DMS153 treated with DMSO at 0.1 percent for 48 hours (cell line): ENCODE measurements around the gene TSPYL2.

Source experiments
- DNase-seq: peaks from one replicate; lab custom pipeline; 2025; ENCODE audit not compliant: unreplicated experiment; lab: John Stamatoyannopoulos, UW

Gene TSPYL2

DNA sequence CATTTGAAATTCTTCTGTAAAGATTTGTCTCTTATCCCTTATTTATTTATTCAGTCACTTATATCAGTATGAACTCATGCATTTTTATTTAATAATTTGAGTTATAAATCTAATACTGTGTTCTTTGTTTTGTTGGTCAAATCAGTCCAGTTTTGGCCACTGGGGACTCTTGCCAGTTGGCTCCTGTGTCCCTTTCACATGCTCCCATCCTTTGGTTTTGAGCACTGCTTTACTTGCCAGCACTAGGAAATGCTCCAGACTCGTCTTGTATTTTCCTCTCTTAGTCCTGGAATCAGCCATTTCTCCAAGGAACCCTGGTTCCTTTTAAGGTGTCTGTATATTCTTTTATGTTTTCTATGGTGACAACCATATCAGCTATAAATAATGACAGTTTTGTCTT is 39.8 kb downstream of the TSPYL2 start:
- no peak for DNase-seq

DNA sequence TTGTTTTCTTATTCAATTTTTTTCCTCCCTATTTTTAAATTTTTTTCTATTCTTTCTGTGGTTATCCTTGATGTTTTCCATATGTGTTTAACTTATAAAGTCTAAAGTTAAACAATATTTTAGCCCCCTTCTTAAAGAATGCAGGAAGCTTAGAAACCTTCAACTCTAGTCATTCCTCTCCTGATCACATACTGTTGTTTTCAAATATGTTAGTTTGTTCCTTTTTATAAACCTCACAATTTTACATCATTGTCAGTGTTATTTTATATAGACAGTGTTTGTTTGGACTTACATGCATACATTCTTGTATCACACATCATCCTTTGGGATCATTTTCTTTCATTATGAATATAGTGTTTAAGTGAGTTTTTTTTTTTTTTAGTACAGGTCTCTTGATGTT is 43.3 kb downstream of the TSPYL2 start:
- DNase-seq: no peak

DNA sequence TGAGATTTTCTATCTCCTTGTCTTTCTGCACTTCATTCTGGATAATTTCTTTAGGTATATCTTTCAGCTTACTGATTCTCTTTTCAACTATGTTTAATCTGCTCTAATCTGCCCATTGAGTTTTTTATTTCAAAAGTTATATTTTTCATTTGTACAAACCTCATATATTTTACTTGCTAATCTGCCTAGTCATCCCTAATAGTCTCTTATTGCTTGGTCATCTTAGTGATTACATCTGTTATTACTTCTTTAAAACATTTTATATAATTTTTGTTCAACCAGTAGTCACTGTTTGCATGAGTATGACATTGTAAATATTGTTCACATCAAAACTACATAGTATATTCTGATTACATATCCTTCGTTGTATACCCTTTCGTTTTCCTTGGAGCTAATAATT is 44.2 kb downstream of the TSPYL2 start:
- no peak for DNase-seq

DNA sequence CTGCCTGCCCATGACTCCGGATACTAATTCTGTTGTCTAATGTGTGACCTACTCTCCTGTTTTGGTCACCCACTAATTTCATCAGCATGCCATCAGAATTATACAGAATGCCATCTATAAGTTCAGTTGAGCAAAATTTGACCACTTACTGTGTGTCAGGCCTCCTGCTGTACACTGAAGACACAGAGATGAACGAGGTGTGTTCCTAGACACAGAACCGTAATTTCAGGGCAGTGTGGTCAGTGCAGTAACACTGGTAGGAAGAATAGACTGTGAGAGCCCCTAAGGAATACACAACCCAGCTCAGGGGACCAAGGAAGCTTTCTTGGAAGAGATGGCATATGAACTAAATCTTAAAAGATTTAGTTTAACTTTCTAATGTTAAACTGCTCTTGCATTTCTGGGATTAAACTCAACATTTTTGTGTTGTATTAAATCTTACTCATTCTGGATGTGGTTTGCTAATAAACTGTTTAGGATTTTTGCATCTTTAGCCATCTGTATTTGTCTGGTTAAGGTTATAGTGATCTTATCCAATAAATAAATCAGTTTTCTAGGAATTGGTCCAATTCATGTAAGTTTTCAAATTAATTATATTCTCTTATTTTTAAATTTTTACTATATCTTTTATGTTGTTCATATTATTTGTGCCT is 46.1 kb downstream of the TSPYL2 start:
- no peak for DNase-seq

DNA sequence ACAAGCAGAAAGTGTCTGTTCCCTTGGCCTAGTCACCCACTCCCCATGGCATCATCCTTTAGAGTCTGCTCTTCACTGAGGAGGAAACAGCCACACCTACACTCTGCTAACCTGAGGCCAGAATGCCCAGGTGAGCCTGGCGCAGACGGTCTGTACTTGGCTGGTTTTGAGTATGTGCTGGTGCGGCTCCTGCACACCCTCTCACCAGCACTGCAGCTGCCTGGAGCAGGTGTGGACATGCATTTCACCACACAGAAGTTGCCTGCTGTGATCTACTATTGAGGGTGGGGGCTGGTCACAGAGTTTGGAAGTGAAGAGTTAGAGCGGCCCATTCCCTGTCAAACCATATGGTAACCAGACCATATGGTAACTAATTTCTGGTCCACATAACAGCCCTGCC is 51.2 kb downstream of the TSPYL2 start:
- no peak for DNase-seq

DNA sequence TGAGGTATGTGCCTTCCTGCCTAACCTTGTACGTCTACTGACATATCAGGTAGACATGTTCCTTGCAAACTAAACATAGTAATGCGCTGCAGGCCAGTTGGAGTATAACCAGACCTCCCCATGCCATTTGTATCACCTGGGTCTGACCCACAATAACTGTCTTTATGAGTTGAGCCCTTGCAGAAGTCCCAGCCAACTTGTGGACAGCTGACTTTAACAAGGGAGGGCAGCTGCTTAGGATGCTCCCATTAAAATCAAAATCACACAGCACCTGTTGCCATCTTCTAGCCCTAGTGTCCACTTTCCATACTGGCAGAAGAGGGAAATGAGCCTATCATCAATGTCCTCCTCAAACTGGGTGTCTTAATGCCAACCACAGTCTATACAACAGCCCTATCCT is 53.4 kb downstream of the TSPYL2 start:
- DNase-seq: no peak
